Cardiac fibroblast (primary cell): Measurements from ENCODE around the gene AGK.

Experiments used
- DNase-seq, 2 donors: peaks; one replicate each; pipeline versions ENCODE4 v3.0.0 to v3.0.0-alpha.2; 2010; ENCODE audit warnings: low read depth in 2 of 2
- H3K4me3 ChIP-seq, 2 donors: replicated peaks in 1 of 2; 1 replicate in 1 of 2; 2 replicates in 1 of 2; pipeline ENCODE4 v1.5.1; 2011; ENCODE audit warnings: low read depth in 2 of 2, low read length in 2 of 2, mild to moderate bottlenecking in 2 of 2, moderate library complexity in 1 of 2
- TF ChIP-seq, protein P1 (sequence below): IDR thresholded peaks from one replicate; pipeline ENCODE4 v1.5.1; 2011; ENCODE audit warnings: low read depth, mild to moderate bottlenecking, low read length, inconsistent platforms

AGK gene, protein sequence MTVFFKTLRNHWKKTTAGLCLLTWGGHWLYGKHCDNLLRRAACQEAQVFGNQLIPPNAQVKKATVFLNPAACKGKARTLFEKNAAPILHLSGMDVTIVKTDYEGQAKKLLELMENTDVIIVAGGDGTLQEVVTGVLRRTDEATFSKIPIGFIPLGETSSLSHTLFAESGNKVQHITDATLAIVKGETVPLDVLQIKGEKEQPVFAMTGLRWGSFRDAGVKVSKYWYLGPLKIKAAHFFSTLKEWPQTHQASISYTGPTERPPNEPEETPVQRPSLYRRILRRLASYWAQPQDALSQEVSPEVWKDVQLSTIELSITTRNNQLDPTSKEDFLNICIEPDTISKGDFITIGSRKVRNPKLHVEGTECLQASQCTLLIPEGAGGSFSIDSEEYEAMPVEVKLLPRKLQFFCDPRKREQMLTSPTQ

DNA sequence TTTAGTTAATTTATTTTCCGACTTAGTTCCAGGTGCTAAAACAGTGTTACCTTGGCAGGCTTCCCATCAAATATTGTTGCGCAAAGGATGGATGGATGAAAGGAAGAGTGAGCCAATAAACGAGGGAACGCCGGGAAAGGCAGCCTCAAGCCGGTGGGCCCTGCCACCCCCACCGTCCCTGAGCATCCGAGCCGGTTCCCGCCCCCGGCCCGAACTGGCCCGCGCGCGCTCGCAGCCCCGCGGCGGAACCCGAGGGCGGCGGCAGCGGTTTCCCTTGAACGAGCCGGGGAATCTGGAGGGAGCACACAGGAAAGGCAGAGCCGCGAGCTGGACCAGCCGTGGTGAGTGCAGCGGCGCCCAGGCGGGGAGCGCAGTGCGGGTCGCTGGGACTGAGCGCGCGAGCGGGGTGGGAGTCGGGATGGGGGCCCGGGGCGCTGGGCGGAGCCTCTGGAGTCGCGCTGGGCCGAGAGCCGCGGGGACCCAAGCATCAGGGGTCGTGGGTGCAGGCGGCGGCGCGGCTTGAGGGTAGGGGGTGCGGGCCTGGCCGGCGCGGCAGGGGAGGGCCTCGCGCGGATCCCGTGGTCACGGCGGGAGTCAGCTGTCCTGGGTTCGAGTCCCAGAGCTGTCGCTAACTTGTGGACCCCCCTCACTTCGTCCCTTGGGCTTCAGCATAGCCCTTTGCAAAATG is at the start of gene AGK:
Gene AGK (plus strand): TSS at position 317 of the 688 bp plus-strand sequence. CDS start 4,057 bp downstream, outside the sequence.
- TF ChIP-seq, protein P1, sequence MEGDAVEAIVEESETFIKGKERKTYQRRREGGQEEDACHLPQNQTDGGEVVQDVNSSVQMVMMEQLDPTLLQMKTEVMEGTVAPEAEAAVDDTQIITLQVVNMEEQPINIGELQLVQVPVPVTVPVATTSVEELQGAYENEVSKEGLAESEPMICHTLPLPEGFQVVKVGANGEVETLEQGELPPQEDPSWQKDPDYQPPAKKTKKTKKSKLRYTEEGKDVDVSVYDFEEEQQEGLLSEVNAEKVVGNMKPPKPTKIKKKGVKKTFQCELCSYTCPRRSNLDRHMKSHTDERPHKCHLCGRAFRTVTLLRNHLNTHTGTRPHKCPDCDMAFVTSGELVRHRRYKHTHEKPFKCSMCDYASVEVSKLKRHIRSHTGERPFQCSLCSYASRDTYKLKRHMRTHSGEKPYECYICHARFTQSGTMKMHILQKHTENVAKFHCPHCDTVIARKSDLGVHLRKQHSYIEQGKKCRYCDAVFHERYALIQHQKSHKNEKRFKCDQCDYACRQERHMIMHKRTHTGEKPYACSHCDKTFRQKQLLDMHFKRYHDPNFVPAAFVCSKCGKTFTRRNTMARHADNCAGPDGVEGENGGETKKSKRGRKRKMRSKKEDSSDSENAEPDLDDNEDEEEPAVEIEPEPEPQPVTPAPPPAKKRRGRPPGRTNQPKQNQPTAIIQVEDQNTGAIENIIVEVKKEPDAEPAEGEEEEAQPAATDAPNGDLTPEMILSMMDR, result no peak
- H3K4me3 ChIP-seq, result peak within 1 kb of the TSS; percentile 81 to 84
- peak; percentile 77 to 83 for DNase-seq

GRCh38 chr7:141501451-141501850 is 49.8 kb upstream of the AGK start:
- DNase-seq, result no peak
- TF ChIP-seq, protein P1, result no peak
- no peak overlapping the region for H3K4me3 ChIP-seq

- TF ChIP-seq, protein P1, result no peak
- H3K4me3 ChIP-seq, result no peak overlapping the region
- no peak for DNase-seq
Measured at GRCh38 chr7:141511316-141511675, 39.9 kb upstream of the AGK start.

GRCh38 chr7:141511676-141512396 is 39.4 kb upstream of the AGK start:
- no peak overlapping the region for H3K4me3 ChIP-seq
- peak in 1 of 2 donors; percentile 0 for DNase-seq
- TF ChIP-seq, protein P1, result no peak

GRCh38 chr7:141512597-141512996 is 38.6 kb upstream of the AGK start:
- TF ChIP-seq, protein P1, result no peak
- no peak for DNase-seq
- no peak overlapping the region for H3K4me3 ChIP-seq

- H3K4me3 ChIP-seq, result no peak overlapping the region
- TF ChIP-seq, protein P1, result no peak
- DNase-seq, result no peak
Measured at GRCh38 chr7:141513720-141514119, 37.5 kb upstream of the AGK start.
